HG03097 (cell line): ENCODE data around the gene ROBO1.

ENCODE experiments used
- ATAC-seq: cut with Tn5 transposase; IDR thresholded peaks from one replicate; pipeline ENCODE4 v1.9.1; 2021; ENCODE audit not compliant: unreplicated experiment, low FRiP score

The ROBO1 gene

GRCh38 chr3:79390352-79390751 lies 377.4 kb downstream of the ROBO1 start:
- no peak for ATAC-seq

GRCh38 chr3:79385211-79385610 lies 382.6 kb downstream of the ROBO1 start:
- ATAC-seq = no peak

- no peak for ATAC-seq
Measured at GRCh38 chr3:79383402-79384012, 384.3 kb downstream of the ROBO1 start.

- no peak for ATAC-seq
Measured at GRCh38 chr3:79380581-79380980, 387.2 kb downstream of the ROBO1 start.

DNA sequence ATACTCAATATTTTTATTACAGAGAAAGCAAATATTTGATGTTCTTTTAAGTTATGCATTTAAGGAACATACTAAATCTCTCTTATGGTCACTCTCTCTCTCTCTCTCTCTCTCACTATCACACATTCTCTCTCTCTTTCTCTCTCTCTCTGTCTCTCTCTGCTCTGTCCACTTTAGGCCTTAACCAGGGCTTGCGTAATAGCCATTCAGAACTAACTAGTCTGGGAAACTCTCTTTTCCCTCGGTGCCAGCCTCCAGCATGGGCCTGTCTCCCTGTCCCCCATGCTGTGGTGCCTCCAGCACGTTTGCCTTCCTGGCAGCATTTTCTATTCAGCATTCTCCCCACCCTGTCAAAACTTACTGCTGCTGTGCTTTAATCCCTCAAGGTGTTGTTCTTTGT lies 389.7 kb downstream of the ROBO1 start:
- ATAC-seq = no peak

DNA sequence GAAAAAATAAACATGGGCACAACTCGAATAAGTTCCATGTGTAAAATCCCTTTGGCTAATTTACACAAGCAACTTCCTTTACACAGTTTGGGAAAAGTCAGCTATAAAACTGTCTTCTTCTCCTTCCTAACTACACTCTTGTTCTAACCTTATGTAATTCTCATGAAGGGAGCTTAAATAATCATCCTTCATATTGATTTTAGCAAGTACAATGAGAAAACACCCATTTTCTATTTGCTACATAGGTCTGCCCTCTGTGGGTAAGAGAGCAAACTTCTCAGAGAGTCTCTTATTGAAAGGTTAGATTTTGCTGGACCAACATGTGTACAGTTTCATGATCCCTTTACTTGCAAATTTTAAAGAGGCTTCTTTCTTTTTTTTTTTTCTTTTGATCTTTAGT lies 398.5 kb downstream of the ROBO1 start:
- ATAC-seq = no peak

GRCh38 chr3:79368403-79368802 lies 399.4 kb downstream of the ROBO1 start:
- no peak for ATAC-seq

DNA sequence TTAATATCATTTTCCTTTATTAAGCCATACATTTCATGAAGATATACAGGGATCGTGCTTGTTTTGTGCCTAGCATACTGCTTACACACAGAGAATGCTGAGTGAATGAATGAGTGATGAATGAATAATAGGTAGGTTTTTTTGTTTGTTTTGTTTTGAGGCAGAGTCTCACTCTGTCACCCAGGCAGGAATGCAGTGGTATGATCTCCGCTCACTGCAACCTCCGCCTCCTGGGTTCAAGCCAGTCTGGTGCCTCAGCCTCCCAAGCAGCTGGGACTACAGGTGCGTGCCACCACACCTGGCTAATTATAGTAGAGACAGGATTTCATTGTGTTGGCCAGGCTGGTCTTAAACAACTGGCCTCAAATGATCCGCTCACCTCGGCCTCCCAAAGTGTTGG lies 400.0 kb downstream of the ROBO1 start:
- no peak for ATAC-seq

DNA sequence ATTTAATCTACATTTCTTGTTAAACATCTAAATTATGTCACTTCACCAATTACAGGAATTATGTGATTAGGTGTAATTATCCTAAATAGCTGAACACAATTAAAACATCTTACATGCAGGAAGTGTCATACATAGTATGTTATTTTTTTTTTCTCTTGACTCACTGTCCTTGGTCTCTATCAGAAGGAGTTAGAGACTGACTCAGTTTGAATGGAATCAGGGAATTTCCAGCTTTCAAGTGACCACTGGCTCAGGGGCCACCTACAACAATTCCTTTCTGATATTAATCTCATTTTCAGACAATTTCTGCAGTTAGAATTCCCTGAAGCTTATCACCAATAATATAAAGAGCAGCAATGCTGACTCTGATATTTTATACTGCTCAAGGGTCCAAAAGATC lies 400.7 kb downstream of the ROBO1 start:
- ATAC-seq = no peak

- ATAC-seq = no peak
Measured at GRCh38 chr3:79366414-79366813, 401.4 kb downstream of the ROBO1 start.

DNA sequence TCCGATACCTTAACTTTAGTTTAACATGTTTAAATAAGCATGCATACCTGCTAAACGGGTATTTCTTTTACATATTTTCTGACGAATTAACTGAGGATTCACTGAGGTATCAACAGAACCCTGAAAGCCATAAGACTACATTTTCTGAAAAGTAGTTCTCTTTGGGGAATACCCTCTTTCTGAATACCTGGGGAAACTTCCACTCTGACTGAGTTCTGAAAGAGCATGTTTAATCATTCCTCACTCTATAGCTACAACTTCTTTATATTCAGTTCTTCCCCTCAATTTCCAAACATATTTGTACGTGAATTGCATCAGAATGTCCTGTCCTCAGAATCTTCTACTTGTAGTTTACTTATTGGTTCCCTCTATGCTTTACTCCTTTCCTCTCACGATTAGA lies 403.0 kb downstream of the ROBO1 start:
- no peak for ATAC-seq

DNA sequence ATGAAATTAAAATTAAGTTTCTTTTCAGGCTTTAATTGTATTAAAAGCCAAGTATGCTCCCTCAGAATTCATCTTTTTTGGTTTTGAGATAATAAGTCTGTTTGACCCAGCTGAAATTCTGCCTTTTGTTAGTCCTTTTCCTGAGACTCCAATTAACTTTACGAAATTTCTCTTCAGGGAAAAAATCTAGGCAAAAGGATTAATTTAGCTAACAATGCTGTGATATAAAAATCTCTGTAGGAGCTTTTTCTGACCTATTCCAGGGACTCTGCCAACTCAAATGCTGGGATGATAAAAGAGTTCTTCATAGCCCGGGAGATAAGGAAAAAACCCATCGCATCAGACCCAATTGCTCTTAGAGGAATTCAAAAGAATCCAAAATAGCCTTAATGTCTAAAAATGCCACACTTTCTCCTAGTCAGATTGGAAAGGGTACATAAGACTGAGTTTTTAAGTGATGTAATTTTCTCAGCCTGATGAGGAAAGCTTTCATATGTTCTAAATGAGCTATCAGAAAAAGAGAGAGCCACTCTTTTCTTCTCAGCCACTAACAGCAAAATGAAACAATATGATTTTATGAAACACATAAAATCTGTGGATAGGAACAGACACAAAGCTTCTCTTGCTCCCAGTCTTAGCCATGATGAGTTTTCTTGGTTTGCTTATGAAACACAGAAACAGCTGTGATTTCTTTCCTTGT lies 405.1 kb downstream of the ROBO1 start:
- no peak for ATAC-seq

GRCh38 chr3:79361748-79362378 lies 405.9 kb downstream of the ROBO1 start:
- peak; percentile 73 for ATAC-seq

- ATAC-seq = no peak
Measured at GRCh38 chr3:79358327-79358726, 409.5 kb downstream of the ROBO1 start.

- no peak for ATAC-seq
Measured at GRCh38 chr3:79354179-79354688, 413.6 kb downstream of the ROBO1 start.

DNA sequence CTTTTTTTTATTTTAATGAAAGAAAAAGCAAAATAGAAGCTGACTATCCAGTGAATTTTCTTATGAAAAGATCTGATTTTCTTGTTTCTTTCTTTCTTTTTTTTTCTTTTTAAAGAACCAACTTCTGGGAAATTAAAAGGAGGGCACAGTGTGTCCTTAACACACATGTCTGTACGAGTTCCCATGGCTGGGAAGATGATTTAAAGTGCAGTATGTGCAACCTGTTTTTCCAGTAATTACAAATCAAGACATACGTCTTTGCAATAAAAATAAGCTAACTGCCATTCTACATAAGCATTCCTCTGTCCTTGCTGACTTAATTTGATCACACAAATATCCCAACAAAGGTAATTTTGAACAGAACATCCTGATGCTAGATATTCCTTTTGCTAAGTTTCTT lies 416.1 kb downstream of the ROBO1 start:
- no peak for ATAC-seq

DNA sequence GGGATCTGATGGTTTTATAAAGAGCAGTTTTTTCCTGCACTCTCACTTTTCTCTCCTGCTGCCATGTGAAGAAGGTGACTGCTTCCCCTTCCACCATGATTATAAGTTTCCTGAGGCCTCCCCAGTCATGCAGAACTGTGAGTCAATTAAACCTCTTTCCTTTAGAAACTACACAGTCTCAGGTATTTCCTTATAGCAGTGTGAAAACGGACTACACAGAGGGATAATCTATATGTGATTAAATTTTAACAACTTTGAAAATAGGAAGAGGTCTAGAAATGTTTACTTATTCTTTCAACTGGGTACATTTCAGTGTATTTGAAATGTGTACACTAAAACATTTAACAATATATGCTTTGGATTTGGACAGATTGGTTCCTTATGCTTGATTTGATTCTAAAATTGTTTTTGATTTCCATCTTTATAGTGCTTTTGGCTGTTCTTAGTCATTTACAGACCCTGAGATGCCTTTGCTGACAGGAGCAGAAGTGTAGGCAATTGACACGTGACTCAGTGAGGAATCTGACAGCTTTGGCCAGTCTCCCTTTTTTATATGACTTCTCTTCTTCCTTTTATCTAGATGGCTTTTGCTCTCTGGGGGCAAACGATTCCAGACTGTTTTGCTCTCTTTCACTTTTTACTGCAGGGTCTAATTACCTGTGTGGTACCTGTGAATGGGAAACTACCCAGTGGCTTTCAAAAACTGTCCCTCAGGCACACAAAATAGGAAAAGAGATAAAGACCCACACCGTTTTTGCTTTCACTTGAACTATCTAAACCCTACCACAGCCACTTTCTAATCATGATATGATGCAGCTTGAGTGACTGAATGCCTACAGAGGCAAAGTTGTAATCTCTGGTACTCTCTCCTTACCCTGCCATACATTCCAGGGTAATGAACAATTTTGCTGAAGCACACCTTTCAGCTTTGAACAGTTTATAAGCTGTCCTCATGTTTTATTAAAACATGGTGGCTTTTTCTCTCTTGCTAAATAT lies 422.6 kb downstream of the ROBO1 start:
- ATAC-seq = no peak

DNA sequence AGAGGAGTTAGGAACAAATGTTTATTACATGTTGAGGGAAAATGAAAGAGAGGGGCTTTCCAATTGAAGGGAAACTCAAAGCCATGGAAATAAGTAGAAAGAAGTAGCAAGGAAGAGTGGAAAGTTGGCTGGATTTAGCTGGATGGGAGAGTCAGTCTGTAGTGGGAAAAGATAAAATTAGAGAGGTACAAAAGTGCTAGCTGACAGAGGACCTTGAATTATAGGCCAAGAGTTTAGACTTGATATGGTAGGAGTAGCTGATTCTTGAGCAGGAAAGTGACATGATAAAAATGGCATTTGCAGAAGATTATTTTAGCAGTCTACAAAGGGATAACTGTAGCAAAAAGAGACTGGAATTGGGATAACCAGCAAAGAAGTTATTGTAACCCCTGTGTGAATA lies 425.8 kb downstream of the ROBO1 start:
- ATAC-seq = no peak

- no peak for ATAC-seq
Measured at GRCh38 chr3:79339846-79340245, 428.0 kb downstream of the ROBO1 start.

GRCh38 chr3:79337798-79338197 lies 430.0 kb downstream of the ROBO1 start:
- no peak for ATAC-seq

DNA sequence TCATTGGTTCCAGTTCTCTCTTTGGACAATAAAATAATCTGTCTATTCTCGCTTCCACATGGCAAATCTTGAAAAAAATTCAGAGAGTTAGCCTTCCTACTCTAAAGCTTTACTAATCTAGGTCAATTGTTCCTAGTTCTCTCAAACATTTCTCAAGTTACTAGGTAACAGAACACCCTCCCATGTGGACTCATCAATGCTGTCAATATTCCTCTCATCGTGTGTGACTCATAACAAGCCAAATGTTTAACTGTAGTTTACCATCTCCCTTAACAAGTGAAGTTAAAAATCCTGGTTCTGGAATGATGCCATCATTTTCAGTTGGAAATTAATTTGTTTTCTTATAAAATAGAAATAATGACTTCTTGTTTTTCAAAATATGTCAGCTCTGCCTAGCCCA lies 438.6 kb downstream of the ROBO1 start:
- no peak for ATAC-seq
